ENCODE data around the gene C10orf67. TPM values are rescaled to one million over a fixed set of nuclear protein-coding genes. Genes with fewer than 3 reads are reported as not detected.

C10orf67 gene
- total RNA-seq, 1 experiment from 2014 or later: not detected

DNA sequence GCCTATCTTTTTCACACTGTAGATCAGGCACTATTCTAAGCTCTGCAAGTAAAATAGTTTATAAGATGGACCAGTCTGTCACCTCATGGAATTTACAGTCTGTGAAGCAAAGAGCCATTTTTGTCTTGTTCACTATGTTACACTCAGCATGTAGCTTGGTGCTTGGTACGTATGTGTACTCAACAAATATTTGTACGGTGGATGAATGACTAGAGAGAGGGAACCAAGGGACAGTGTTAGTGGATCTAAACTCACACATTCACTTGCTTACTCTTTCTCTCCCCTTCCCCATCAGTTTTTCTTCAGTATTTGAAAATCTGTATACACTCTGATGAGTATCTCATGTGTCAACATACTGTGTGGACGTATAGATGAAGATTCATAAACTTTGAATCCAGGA lies 106.6 kb downstream of the C10orf67 start:
- Histone ChIP-seq H3K4me1 (ENCODE audit: insufficient read depth, low read length) (no peaks in the 10 kb centered on the region), H3K4ac (ENCODE audit: low read depth, low read length) (no peak overlapping the region), H4K8ac (replicated peaks; ENCODE audit: insufficient read length, low read depth, low read length) (no peak overlapping the region), H2AFZ (ENCODE audit: low read length) (no peak overlapping the region), H2BK20ac (ENCODE audit: low read depth, low read length, poor library complexity, severe bottlenecking) (no peak overlapping the region), H3K79me1 (ENCODE audit: insufficient read depth, low read depth, low read length, poor library complexity, severe bottlenecking) (no peaks in the 10 kb centered on the region), H2BK5ac (ENCODE audit: insufficient read length, low read length) (no peak overlapping the region), H2BK15ac (ENCODE audit: low read depth, low read length) (no peak overlapping the region), H4K5ac (ENCODE audit: insufficient read length, low read depth, low read length) (no peak overlapping the region), H3K9ac (ENCODE audit: extremely low read depth, insufficient read length, low read length) (no peak overlapping the region), H3K23ac (ENCODE audit: insufficient read length, low read depth, low read length) (no peak overlapping the region), H3K14ac (ENCODE audit: insufficient read depth, low read length) (no peak overlapping the region), H4K91ac (ENCODE audit: insufficient read length, low read depth, low read length) (no peak overlapping the region), H2BK12ac (ENCODE audit: insufficient read length, low read depth, low read length) (no peak overlapping the region), H3K9me3 (ENCODE audit: control insufficient read depth, low read depth, low read length) (no peaks in the 10 kb centered on the region), H3K27me3 (ENCODE audit: insufficient read depth, low read length) (no peaks in the 10 kb centered on the region), H3K4me2 (ENCODE audit: insufficient read depth, insufficient read length, low read length) (no peak overlapping the region), H4K20me1 (ENCODE audit: control insufficient read depth, insufficient read depth, insufficient read length) (no peaks in the 10 kb centered on the region), H3K27ac (ENCODE audit: insufficient read length, low read depth, low read length) (no peak overlapping the region), H3K23me2 (ENCODE audit: insufficient read length, low read depth, low read length, poor library complexity, severe bottlenecking) (no peaks in the 10 kb centered on the region), H2AK5ac (ENCODE audit: insufficient read length, low read length) (no peak overlapping the region), H3K79me2 (ENCODE audit: insufficient read depth, low read length) (no peaks in the 10 kb centered on the region), H3T11ph (ENCODE audit: low read length) (no peak overlapping the region), H3K18ac (ENCODE audit: insufficient read length, low read depth, low read length) (no peak overlapping the region), H3K56ac (ENCODE audit: insufficient read length, low read depth, low read length) (no peak overlapping the region), H2BK120ac (ENCODE audit: low read depth, low read length, poor library complexity, severe bottlenecking) (no peak overlapping the region)
- no CpG with 5 or more reads among the region's 3 CpGs for WGBS (ENCODE audit: extremely low coverage, insufficient read length, low lambda C conversion rate)
- H3K4me1 Mint-ChIP-seq: no peaks in the 10 kb centered on the region
- no peak overlapping the region for H3K4me3 Mint-ChIP-seq
- DNase-seq: no peak
- peaks cover 8 to 13% of the 10 kb centered on the region in 2 experiments; a peak in 4 of 5 replicates for H3K9me3 Mint-ChIP-seq
- H3K27ac Mint-ChIP-seq: no peak overlapping the region
- no peaks in the 10 kb centered on the region for H3K27me3 Mint-ChIP-seq (ENCODE audit: low read depth)
- peaks cover 0 to 8% (median 0%) of the 10 kb centered on the region in 3 experiments; a peak in 2 of 7 replicates for H3K36me3 Mint-ChIP-seq (ENCODE audit: insufficient read depth in 1 of 3, low read depth in 3 of 3)
- TF ChIP-seq, protein P1, sequence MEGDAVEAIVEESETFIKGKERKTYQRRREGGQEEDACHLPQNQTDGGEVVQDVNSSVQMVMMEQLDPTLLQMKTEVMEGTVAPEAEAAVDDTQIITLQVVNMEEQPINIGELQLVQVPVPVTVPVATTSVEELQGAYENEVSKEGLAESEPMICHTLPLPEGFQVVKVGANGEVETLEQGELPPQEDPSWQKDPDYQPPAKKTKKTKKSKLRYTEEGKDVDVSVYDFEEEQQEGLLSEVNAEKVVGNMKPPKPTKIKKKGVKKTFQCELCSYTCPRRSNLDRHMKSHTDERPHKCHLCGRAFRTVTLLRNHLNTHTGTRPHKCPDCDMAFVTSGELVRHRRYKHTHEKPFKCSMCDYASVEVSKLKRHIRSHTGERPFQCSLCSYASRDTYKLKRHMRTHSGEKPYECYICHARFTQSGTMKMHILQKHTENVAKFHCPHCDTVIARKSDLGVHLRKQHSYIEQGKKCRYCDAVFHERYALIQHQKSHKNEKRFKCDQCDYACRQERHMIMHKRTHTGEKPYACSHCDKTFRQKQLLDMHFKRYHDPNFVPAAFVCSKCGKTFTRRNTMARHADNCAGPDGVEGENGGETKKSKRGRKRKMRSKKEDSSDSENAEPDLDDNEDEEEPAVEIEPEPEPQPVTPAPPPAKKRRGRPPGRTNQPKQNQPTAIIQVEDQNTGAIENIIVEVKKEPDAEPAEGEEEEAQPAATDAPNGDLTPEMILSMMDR (conservative IDR thresholded peaks at IDR 0.05): no peak

Data from H9 (cell line).